Nephron (organoid): ENCODE data around the gene ATP2B3.
A peak's percentile ranks its signal among the peaks of the same experiment; 100 is the strongest.

ENCODE experiments used
- H3K27ac Mint-ChIP-seq, 3 experiments: 2 replicates each; pipeline ENCODE4 v1.8.0; 2020; ENCODE audit warnings: mixed read lengths in 3 of 3, mild to moderate bottlenecking in 2 of 3, moderate library complexity in 1 of 3
- H3K27me3 Mint-ChIP-seq: 2 replicates; pipeline ENCODE4 v1.8.0; 2021; ENCODE audit warnings: low read depth, mild to moderate bottlenecking, moderate library complexity, mixed read lengths
- H3K36me3 Mint-ChIP-seq: 2 replicates; pipeline ENCODE4 v1.8.0; 2020; ENCODE audit warnings: low read depth, mixed read lengths
- H3K4me1 Mint-ChIP-seq: 2 replicates; pipeline ENCODE4 v1.8.0; 2020; ENCODE audit warnings: mixed read lengths
- H3K4me3 Mint-ChIP-seq, 3 experiments: 2 replicates each; pipeline ENCODE4 v1.8.0; 2020; ENCODE audit warnings: mild to moderate bottlenecking in 3 of 3, mixed read lengths in 3 of 3, moderate library complexity in 2 of 3
- H3K9me3 Mint-ChIP-seq: 2 replicates; pipeline ENCODE4 v1.8.0; 2020; ENCODE audit warnings: mixed read lengths
- CTCF ChIP-seq, 3 experiments: fragments of 200-600 bp; sonication (generic); IDR thresholded peaks; one replicate each; pipeline ENCODE4 v1.5.0; 2021; ENCODE audit warnings: antibody characterized with exemption in 3 of 3; ENCODE audit not compliant: unreplicated experiment in 3 of 3

Gene ATP2B3

GRCh38 chrX:153628129-153628528 is 110.7 kb downstream of the ATP2B3 start:
- TF ChIP-seq CTCF (IDR thresholded peaks at IDR 0.05; ENCODE audit: unreplicated experiment in 3 of 3): no peak
- Mint-ChIP-seq H3K4me1 (no peaks in the 10 kb centered on the region), H3K27ac (peak overlapping the region in 1 of 3 experiments; percentile 41), H3K36me3 (no peaks in the 10 kb centered on the region), H3K27me3 (no peaks in the 10 kb centered on the region), H3K4me3 (no peak overlapping the region), H3K9me3 (peaks cover 22% of the 10 kb centered on the region)

- Mint-ChIP-seq H3K27ac (no peak overlapping the region), H3K27me3 (no peaks in the 10 kb centered on the region), H3K4me3 (no peak overlapping the region), H3K9me3 (peaks cover 21% of the 10 kb centered on the region), H3K36me3 (no peaks in the 10 kb centered on the region), H3K4me1 (no peaks in the 10 kb centered on the region)
- TF ChIP-seq CTCF (IDR thresholded peaks at IDR 0.05; ENCODE audit: unreplicated experiment in 3 of 3): no peak
Measured at GRCh38 chrX:153628665-153629064, 111.2 kb downstream of the ATP2B3 start.

GRCh38 chrX:153631346-153631745 is 113.9 kb downstream of the ATP2B3 start:
- no peak for TF ChIP-seq CTCF (IDR thresholded peaks at IDR 0.05; ENCODE audit: unreplicated experiment in 3 of 3)
- peaks cover 4% of the 10 kb centered on the region for H3K36me3 Mint-ChIP-seq
- H3K27me3 Mint-ChIP-seq: no peaks in the 10 kb centered on the region
- peaks cover 26% of the 10 kb centered on the region for H3K9me3 Mint-ChIP-seq
- peaks cover 9% of the 10 kb centered on the region for H3K4me1 Mint-ChIP-seq
- no peak overlapping the region for H3K4me3 Mint-ChIP-seq
- H3K27ac Mint-ChIP-seq: no peak overlapping the region

GRCh38 chrX:153631907-153632594 is 114.6 kb downstream of the ATP2B3 start:
- TF ChIP-seq CTCF (IDR thresholded peaks at IDR 0.05; ENCODE audit: unreplicated experiment in 3 of 3): no peak
- H3K27me3 Mint-ChIP-seq: no peaks in the 10 kb centered on the region
- H3K9me3 Mint-ChIP-seq: peaks cover 26% of the 10 kb centered on the region
- H3K27ac Mint-ChIP-seq: no peak overlapping the region
- peaks cover 9% of the 10 kb centered on the region for H3K4me1 Mint-ChIP-seq
- H3K36me3 Mint-ChIP-seq: peaks cover 4% of the 10 kb centered on the region
- no peak overlapping the region for H3K4me3 Mint-ChIP-seq
